Duodenal mucosa (tissue), 2 donors: Measurements from ENCODE around the gene EXOC4.
"Not testable (repeated sequence)": the region's sequence is repeated elsewhere in the genome, so short reads cannot be mapped to it uniquely, and the experiment has no call there.

ENCODE experiments used
- H3K27ac ChIP-seq: one replicate; pipeline ENCODE4 v1.7.0; 2013; ENCODE audit warnings: low read depth, low read length
- H3K27me3 ChIP-seq, 2 donors: one replicate each; pipeline ENCODE4 v1.7.0; 2013; ENCODE audit warnings: low read length in 2 of 2, control low read depth in 1 of 2; ENCODE audit not compliant: insufficient read depth in 2 of 2, control insufficient read depth in 1 of 2
- H3K36me3 ChIP-seq, 2 donors: one replicate each; pipeline ENCODE4 v1.7.0; 2013; ENCODE audit warnings: low read length in 2 of 2, control low read depth in 1 of 2; ENCODE audit not compliant: insufficient read depth in 2 of 2, control insufficient read depth in 1 of 2
- H3K4me1 ChIP-seq, 2 donors: one replicate each; pipeline ENCODE4 v1.7.0; 2013; ENCODE audit warnings: low read length in 2 of 2, control low read depth in 1 of 2; ENCODE audit not compliant: insufficient read depth in 2 of 2, control insufficient read depth in 1 of 2
- H3K4me3 ChIP-seq, 2 donors: one replicate each; pipeline ENCODE4 v1.7.0; 2013; ENCODE audit warnings: low read length in 2 of 2, low read depth in 1 of 2
- H3K9ac ChIP-seq, 2 donors: one replicate each; pipeline ENCODE4 v1.7.0; 2013; ENCODE audit warnings: low read length in 2 of 2, low read depth in 1 of 2
- H3K9me3 ChIP-seq, 2 donors: one replicate each; pipeline ENCODE4 v1.7.0; 2013; ENCODE audit warnings: low read length in 2 of 2, control low read depth in 1 of 2; ENCODE audit not compliant: control insufficient read depth in 1 of 2

Gene EXOC4

DNA sequence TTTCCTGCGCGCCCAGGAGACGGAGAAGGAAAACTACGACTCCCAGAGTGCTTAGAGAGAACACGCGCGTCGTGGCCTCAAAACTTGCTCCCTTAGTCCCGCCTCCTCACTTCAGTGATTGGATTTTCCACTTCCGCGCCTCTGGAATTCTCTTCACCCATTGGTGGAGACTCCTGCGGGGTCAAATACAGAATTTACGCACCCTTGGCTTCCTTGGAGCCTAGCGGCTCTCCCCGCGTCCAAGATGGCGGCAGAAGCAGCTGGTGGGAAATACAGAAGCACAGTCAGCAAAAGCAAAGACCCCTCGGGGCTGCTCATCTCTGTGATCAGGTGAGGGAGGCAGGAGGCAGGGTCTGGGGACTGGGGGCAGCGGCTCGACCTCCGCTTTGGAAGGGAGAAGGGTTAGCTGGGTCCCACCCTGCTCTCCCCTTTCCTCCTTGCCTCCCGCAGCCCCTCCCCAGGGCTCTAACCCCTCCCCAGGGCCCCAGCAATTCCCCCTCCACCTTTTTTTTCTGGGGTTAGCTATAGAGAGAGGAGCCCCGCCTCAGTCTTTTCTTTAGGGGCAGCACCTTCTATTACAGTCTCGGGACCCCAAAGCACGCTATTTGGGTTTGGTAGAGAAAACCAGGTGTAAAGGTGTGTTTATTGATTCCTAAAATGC lies at the start of gene EXOC4:
TSS of gene EXOC4 (plus strand) at position 221 of the 661 bp plus-strand sequence.
- Histone ChIP-seq H3K36me3 (no peaks in the 10 kb centered on the region), H3K27ac (peak within 1 kb of the TSS; percentile 73), H3K27me3 (no peaks in the 10 kb centered on the region), H3K9me3 (peaks cover 0 to 5% of the 10 kb centered on the region in 2 donors), H3K4me3 (peak within 1 kb of the TSS; percentile 82 to 85), H3K4me1 (peaks cover 0 to 14% of the 10 kb centered on the region in 2 donors), H3K9ac (peak within 1 kb of the TSS; percentile 61 to 92)

DNA sequence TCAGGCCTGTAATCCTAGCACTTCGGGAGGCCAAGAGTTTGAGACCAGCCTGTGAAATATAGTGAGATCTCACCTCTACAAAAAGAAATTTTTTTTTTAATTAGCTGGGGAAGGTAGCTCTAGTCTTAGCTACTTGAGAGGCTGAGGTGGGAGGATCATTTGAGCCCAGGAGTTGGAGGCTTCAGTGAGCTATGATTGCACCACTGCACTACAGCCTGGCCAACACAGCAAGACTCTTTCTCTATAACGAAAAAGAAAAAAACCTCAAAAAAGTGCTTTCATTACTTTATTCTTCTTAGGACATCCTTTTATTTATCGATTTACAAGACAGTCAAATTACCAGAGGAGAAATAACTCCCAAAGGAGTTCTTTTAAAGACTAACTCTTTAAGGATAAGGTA lies 49.4 kb upstream of the EXOC4 start:
- no peaks in the 10 kb centered on the region for H3K36me3 ChIP-seq
- no peaks in the 10 kb centered on the region for H3K9me3 ChIP-seq

DNA sequence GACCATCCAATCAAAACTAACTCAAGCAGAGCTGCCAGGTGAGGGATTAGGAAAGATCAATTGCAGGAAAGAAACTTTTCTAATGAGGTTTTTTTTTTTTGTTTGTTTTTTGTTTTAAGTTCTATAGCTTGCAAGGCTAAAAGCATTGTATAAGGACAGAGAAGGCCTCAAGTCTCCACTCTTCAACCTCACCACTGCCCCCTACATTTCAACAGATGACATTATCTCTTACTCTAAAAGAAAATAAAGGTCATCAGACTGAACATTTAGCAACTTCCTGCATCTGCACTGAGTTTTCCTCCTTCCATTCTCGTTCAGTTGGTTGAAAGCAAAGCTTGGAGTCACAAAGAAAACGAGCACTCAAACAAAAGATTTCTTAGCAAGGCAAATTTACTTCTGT lies 45.2 kb upstream of the EXOC4 start:
- no peaks in the 10 kb centered on the region for H3K4me1 ChIP-seq
- H3K4me3 ChIP-seq: no peak overlapping the region
- no peaks in the 10 kb centered on the region for H3K9me3 ChIP-seq
- no peaks in the 10 kb centered on the region for H3K36me3 ChIP-seq
- no peak overlapping the region for H3K9ac ChIP-seq
- no peaks in the 10 kb centered on the region for H3K27me3 ChIP-seq
- no peak overlapping the region for H3K27ac ChIP-seq

More for the DNA sequence above, 49.4 kb upstream of the EXOC4 start:
- no peak overlapping the region for H3K27ac ChIP-seq
- no peaks in the 10 kb centered on the region for H3K27me3 ChIP-seq
- no peaks in the 10 kb centered on the region for H3K4me1 ChIP-seq
- H3K9ac ChIP-seq: no peak overlapping the region
- H3K4me3 ChIP-seq: no peak overlapping the region

DNA sequence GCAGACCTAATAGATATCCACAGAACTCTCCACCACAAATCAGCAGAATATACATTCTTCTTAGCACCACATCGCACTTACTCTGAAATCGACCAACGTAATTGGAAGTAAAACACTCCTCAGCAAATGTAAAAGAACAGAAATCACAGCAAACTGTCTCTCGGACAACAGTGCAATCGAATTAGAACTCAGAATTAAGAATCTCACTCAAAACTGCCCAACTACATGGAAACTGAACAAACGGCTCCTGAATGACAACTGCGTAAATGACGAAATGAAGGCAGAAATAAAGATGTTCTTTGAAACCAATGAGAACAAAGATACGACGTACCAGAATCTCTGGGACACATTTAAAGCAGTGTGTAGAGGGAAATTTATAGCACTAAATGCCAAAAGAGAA lies 42.1 kb upstream of the EXOC4 start:
- H3K4me3 ChIP-seq, H3K27me3 ChIP-seq, H3K4me1 ChIP-seq, H3K36me3 ChIP-seq, H3K27ac ChIP-seq, H3K9ac ChIP-seq, H3K9me3 ChIP-seq: not testable (repeated sequence)

DNA sequence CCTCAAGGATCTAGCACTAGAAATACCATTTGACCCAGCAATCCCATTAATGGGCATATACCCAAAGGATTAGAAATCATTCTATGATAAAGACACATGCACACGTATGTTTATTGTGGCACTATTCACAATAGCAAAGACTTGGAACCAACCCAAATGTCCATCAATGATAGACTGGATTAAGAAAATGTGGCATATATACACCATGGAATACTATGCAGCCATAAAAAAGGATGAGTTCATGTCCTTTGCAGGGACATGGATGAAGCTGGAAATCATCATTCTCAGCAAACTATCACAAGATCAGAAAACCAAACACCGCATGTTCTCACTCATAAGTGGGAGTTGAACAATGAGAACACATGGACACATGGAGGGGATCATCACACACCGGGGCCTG lies 39.1 kb upstream of the EXOC4 start:
- not testable (repeated sequence) for H3K9ac ChIP-seq, H3K4me1 ChIP-seq, H3K4me3 ChIP-seq, H3K27me3 ChIP-seq, H3K9me3 ChIP-seq, H3K36me3 ChIP-seq, H3K27ac ChIP-seq

DNA sequence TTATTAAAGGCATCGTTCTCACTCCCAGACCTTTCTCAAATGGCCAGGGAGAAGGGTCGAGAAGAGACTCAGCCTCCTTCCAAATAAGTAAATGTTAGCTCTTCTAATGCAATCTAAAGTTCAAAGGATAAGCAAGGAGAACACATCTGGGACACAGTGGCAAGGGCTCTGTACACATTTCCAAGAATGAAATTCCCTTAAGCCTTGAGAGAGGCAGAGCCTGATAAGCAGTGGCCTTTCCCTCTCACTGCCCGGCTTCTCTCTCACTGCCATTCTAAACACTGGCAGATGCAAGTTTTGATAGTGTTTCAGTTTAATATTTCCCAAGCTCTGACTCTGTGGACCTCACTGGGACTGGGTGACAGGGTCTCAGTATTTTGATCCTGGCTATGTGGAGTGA lies 35.1 kb upstream of the EXOC4 start:
- Histone ChIP-seq H3K27ac (no peak overlapping the region), H3K4me3 (no peak overlapping the region), H3K4me1 (no peaks in the 10 kb centered on the region), H3K9me3 (no peaks in the 10 kb centered on the region), H3K36me3 (no peaks in the 10 kb centered on the region), H3K9ac (no peak overlapping the region), H3K27me3 (peaks cover 0 to 6% of the 10 kb centered on the region in 2 donors)

DNA sequence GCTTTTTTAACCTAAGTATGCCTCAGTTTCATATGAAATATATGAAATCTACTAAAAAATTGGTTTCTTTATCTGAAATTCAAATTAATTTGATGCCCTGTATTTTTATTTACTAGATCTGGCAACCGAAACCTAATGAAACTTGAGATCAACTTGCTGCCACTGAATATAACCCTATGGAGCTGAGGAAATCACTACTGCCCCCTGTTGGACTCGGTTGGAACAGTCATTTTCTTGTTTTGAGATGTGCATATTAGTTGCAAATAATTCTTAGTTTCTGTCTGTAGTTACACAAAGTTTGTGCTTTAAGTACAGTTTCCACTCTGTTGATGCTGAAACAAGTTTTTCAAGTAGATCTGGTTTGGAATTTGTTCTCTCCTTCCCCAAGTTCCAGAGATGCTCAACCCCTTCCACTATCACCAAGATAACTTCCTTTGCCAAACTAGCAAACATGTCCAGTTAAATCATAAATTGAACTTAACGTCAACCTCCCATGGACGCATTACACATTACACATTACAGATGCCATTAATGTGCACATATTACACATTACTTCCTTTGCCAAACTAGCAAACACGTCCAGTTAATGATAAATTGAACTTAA lies 22.2 kb upstream of the EXOC4 start:
- Histone ChIP-seq H3K27me3 (peaks cover 0 to 7% of the 10 kb centered on the region in 2 donors), H3K9me3 (no peaks in the 10 kb centered on the region)

DNA sequence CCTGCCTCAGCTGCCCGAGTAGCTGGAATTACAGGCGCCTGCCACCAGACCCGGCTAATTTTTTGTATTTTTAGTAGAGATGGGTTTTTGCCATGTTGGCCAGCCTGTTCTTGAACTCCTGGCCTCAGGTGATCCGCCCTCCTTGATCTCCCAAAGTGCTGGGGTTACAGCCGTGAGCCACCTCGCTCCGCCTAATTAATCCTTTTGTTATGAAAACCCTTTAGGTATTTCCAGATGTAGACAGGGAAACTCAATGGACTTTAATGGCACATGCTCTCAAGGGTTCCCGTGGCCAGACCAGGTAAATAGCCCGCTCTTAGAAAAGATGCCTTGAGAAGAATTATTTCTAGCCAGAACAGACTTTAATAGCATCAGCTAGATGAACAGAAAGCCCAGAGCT lies 19.7 kb upstream of the EXOC4 start:
- peaks cover 0 to 7% of the 10 kb centered on the region in 2 donors for H3K27me3 ChIP-seq
- no peak overlapping the region for H3K27ac ChIP-seq
- H3K4me1 ChIP-seq: no peaks in the 10 kb centered on the region
- H3K4me3 ChIP-seq: no peak overlapping the region
- H3K9ac ChIP-seq: no peak overlapping the region
- no peaks in the 10 kb centered on the region for H3K9me3 ChIP-seq
- no peaks in the 10 kb centered on the region for H3K36me3 ChIP-seq

More for the DNA sequence above, 22.2 kb upstream of the EXOC4 start:
- no peak overlapping the region for H3K9ac ChIP-seq
- no peaks in the 10 kb centered on the region for H3K36me3 ChIP-seq
- H3K4me3 ChIP-seq: no peak overlapping the region
- H3K27ac ChIP-seq: no peak overlapping the region
- no peaks in the 10 kb centered on the region for H3K4me1 ChIP-seq

DNA sequence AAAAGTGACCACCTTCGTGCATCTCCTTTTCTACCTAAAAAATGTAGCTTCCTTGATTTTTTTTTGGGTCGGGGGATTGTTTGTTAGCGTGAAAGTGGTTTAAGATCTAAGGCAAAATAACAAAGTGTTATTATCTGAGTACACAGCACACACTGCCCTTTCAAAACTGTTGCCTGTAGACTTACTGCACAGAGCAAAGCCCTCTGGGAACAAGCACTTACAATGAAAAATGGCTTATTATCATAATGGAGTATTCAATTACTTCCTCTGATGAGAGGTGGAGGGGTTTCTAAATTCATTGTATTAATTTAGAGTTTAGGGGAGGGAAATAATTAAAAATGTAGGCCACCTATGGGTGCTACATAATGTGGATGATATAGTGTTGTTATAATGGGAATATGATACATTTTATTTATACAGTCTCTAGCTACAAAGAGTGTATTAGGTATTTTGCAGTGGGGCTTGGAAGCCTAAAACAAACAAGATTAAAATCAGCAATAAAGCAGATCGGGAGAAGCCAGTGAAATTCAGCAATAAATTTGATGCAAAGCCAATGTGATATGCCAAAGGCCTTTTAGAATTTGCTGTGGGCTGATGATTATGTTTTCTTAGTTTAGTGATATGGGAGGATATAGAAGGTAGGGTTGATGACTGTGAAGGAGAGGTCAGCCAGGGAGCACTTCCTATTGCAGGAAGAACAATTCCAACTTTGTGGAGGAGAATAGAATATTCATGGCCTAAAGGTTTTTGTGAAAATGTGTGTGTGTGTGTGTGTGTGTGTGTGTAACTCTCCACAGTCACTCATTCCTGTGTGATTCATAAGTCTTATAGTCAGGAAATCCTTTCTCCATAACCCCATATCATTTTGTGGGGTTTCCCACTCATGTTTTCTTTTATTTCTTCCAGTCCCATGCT lies 17.7 kb upstream of the EXOC4 start:
- no peaks in the 10 kb centered on the region for H3K36me3 ChIP-seq
- no peaks in the 10 kb centered on the region for H3K4me1 ChIP-seq
- no peak overlapping the region for H3K27ac ChIP-seq
- no peaks in the 10 kb centered on the region for H3K9me3 ChIP-seq
- no peak overlapping the region for H3K4me3 ChIP-seq
- H3K9ac ChIP-seq: no peak overlapping the region
- peaks cover 0 to 7% of the 10 kb centered on the region in 2 donors for H3K27me3 ChIP-seq

DNA sequence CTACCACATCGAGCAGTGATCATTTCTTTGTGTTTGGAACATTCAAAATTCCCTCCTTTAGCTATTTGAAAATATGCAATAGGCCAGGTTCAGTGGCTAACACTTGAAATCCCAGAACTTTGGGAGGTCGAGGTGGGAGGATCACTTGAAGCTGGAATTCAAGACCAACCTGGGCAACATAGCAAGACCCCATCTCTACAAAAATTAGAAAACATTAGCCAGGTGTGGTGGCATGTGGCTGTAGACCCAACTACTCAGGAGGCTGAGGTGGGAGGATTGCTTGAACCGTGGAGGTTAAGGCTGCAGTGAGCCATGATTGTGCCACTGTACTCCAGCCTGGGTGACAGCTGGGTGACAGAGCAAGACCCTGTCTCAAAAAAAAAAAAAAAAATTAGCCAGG lies 15.3 kb upstream of the EXOC4 start:
- Histone ChIP-seq H3K9ac (no peak overlapping the region), H3K9me3 (no peaks in the 10 kb centered on the region), H3K36me3 (no peaks in the 10 kb centered on the region), H3K4me3 (no peak overlapping the region), H3K27ac (no peak overlapping the region), H3K27me3 (peaks cover 0 to 4% of the 10 kb centered on the region in 2 donors), H3K4me1 (no peaks in the 10 kb centered on the region)
